HG02798 (cell line): ENCODE results near the gene MYO1H.
A peak's percentile ranks its signal among the peaks of the same experiment; 100 is the strongest.

Source experiments
- ATAC-seq: cut with Tn5 transposase; IDR thresholded peaks from one replicate; pipeline ENCODE4 v1.9.1; 2021; ENCODE audit warnings: mild to moderate bottlenecking; ENCODE audit not compliant: unreplicated experiment, poor library complexity

Gene MYO1H

DNA sequence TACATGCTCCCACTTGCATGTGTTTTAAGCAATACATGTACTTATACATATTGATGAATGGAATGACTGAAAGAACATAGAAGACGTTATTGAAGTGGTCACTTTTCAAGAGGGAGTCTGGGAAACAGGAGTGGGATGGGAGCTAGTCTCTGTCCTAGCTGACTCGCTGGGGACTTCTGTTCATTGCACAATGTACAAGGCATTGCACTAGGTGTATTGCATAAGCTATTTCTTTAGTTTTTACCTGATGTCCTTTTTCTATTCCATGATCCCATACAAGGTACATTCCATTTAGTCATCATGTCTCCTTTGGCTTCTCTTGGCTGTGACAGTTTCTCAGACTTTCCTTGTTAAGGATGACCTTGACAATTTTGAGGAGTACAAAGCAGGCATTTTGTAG is 4.0 kb upstream of the MYO1H start:
- ATAC-seq, result no peak

- no peak for ATAC-seq
Measured at GRCh38 chr12:109345428-109345827, 2.3 kb upstream of the MYO1H start.

DNA sequence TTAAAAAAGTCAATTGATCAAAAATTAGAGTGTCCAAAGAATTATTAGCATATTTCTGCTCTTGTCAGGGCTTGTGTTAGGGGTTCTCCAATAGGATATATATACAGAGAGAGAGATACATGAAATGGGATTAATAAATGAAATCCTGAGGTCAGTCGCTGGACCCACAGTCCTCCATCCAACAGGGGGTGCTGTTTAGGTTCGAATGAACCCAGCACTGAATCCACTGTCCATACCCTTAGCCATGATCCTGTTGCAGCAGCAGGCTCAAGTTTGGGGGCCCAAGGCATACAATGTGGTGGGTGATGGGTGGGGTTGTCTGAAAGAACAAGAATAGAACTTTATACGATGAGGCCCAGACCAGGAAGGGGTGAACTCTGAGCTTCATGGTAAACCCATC is 780 bp upstream of the MYO1H start:
- ATAC-seq, result no peak

DNA sequence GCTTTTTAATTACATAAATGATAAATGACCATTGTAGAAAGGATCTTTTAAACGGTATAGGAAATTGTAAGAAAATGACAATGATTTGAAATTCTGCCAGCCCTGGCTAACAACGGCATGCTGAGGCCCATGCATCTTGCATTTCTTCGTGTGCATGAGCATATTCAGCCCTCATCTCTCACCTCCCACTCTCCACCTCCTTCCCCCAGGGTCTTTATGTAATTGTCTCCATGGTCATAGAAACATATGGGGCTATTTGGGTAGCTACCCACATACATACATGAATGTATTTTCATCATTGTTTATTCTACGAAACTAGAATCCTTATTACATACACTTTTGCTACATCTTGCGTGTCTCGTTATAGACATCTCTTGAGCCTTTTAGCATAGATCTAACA is 4.5 kb downstream of the MYO1H start:
- no peak for ATAC-seq

DNA sequence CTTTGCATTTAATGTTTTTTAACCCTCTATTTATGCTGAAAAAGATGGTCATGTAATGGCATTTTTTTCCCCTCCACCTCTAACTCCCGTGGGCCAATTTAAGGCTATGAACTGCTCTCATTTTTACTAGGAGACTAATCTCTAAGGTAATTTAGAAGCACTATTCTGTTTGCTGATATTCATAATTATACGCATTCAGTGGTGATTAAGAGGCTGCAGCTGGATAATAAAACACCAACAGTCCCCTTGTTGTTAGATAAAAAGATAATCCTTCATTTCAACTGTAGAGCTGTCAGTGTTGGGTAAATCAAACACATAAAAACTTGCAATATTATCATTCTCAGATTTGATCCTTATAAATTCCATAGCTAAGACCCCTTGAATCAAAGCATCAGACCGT is 8.9 kb downstream of the MYO1H start:
- ATAC-seq, result no peak

DNA sequence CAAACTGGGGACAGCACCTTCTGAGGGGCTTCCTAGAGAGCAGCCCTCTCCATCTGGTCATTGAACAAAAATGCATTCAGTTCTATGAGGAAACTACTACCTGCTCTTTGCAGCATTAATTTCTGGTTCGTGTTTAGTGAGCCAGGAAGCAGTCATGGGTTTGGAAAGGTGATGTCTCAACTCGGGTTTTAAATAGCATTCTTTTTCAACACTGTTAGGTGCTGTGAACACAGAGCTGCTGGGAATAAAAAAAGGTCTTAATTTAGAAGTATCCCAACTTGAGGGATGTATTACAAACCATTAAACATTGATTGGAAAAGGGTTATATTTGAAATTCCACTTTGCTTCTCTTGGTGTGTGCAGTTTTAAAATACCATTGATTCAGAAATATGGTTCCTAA is 9.3 kb downstream of the MYO1H start:
- ATAC-seq, result no peak

DNA sequence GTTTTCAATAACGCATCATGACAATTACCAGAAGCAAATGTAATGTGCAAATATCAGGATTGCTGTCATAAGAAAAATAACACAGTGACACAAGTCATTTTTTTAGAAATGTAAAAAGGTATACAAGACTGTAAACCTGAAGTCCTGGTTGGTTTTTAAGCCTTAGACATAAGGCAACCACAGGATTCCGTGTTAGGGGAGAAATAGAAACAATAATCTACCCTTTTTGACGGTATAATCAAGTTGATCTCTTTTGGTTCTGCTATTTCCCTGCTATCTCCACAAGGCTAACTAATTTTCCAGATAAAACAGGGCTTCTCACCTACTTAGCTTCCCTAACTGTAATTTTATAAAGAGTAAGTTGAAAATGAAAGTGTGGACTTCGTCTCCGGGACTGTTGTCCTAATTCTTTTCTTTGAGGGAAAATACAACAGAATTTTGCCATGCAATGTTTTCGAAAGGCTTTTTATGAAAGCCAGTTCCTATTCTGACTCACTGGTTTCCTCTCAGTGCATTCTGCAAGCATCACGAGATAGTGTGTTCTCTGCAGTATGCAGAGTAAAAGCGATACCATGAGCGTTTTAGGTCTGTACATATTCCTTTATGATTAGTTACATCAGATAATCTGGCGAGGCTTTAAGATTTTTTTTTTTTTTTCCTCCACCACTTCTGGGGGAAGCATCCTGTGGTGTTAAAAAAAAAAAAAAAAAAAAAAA is 10.6 kb downstream of the MYO1H start:
- ATAC-seq, result peak; percentile 75

DNA sequence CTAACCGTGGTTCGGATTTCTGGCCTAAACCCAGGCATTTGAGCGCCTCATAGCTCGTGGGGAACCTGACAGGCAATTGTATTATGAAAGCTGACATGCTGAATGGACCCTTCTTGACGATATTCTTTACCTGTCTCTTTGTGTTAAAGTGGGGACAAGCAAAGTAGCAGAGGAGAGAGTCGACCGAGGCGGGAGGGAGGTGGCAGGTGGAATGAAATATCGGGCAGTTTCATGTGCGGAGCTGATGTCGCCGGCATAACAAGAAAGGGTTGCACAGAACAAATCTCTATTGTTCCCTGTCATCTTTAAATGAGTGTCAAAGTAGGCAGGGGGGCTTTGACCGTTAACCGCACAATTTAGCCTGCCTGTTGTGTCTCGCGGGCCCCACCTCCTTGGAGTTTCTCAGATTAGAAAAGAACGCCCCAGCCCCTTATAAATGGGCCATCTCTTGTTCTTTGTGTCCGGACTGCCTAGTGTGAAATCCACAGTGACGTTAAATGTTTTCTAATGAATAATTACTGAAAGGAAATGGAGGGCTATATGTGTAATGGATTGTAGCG is 11.5 kb downstream of the MYO1H start:
- ATAC-seq, result no peak

DNA sequence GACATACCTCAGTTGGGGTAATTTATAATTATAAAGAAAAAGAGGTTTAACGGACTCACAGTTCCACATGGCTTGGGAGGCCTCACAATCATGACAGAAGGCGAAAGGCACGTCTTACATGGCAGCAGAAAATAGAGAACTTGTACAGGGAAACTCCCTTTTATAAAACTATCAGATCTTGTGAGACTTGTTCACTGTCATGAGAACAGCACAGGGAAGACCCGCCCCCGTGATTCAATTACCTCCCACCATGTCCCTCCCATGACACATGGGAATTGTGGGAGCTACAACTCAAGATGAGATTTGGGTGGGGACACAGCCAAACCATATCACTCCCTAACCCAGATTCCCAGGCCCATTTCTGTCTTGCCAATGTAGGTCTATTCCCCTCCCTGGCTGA is 22.1 kb downstream of the MYO1H start:
- ATAC-seq, result no peak

DNA sequence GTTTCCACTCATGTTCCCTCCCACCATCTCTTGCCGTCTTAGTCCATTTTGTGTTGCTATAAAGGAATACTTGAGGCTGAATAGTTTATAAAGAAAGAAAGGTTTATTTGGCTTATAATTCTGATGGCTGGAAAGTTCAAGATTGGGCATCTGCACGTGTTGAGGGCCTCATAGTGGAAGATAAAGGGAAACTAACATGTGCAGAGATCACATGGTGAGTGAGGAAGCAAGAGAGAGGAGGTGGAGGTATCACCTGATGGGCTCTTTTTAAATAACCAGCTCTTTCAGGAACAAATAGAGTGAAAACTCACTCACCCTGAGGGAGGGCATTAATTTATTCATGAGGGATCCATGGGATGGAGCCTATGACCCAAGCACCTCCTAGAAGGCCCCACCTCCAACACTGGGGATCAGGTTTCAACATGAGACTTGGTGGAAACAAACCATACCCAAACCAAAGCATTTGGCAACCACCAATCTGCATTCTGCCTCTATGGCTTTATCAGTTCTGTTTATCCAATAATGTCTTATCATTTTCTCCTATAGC is 29.5 kb downstream of the MYO1H start:
- no peak for ATAC-seq

DNA sequence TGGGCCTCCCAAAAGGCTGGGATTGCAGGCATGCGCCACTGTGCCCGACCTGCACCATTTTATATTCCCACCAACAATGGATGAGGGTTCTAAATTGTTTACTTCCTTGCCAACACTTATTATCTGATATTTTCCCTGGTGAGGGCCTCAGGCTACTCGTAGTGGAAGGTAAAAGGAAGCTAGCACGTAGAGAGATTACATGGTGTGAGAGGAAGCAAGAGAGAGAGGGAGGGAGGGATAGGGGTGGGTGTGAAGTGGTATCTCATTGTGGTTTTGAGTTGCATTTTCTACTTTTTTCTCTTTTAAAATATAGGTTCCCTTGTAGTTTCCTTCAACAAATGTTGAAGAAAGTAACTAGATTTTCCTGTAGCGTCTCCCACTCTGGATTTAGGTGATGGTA is 30.9 kb downstream of the MYO1H start:
- ATAC-seq, result no peak

DNA sequence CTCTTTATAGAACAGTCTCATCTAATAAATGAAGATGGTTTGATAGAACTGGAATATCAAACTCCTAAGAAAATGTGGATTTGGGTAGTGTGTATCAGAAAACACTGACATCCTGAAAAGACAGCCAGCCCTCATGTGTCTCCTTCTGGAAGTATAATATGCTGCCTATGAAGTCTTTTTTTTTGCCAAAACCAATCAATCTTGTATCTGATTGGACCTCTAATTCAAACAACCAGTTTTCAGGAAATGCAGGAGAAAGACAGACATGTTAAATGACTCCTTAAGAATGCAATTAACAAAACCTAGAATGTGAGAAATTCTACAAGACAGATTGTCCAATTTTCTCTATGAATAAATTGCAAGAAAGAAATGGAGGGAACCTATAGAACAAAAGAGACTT is 34.3 kb downstream of the MYO1H start:
- ATAC-seq, result no peak

DNA sequence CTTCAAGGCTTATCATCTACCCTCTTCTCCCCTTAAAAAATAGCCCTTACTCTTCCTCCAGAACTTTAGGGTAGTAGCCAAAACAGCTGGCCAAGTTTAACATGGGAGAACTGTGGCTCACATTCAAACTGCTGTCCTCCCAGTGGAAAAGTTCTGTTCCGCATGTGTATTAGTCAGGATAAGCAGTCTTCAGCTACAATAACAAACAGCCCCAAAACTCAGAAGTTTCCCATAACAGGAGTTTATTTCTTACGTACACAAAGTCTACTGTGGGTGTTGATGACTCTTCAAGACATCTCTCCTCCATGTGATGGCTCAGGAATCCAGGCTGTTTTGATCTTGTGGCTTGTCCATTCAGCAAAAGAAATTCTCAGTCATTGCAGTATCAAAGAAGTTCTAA is 35.5 kb downstream of the MYO1H start:
- ATAC-seq, result no peak

GRCh38 chr12:109385339-109386058 is 37.8 kb downstream of the MYO1H start:
- no peak for ATAC-seq

DNA sequence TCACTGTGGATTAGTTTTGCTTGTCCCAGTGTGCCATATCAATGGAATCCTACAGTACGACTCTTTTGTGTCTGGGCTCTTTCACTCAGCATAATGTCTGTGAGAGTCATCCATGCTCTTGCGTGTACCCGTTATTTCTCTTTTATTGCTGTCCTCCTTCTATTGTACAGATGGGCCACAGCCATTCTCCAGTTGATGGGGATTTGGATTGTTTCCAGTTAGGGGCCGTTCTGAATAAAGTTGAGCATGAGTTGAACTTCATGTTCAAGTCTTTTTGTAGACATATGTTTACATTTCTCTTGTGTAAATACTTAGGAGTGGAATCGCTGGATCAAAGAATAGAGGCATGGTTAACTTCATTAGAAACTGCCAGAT is 38.3 kb downstream of the MYO1H start:
- ATAC-seq, result no peak

GRCh38 chr12:109387425-109388166 is 39.9 kb downstream of the MYO1H start:
- ATAC-seq, result no peak

- no peak for ATAC-seq
Measured at GRCh38 chr12:109388167-109388563, 40.5 kb downstream of the MYO1H start.

- no peak for ATAC-seq
Measured at GRCh38 chr12:109389146-109389545, 41.4 kb downstream of the MYO1H start.

DNA sequence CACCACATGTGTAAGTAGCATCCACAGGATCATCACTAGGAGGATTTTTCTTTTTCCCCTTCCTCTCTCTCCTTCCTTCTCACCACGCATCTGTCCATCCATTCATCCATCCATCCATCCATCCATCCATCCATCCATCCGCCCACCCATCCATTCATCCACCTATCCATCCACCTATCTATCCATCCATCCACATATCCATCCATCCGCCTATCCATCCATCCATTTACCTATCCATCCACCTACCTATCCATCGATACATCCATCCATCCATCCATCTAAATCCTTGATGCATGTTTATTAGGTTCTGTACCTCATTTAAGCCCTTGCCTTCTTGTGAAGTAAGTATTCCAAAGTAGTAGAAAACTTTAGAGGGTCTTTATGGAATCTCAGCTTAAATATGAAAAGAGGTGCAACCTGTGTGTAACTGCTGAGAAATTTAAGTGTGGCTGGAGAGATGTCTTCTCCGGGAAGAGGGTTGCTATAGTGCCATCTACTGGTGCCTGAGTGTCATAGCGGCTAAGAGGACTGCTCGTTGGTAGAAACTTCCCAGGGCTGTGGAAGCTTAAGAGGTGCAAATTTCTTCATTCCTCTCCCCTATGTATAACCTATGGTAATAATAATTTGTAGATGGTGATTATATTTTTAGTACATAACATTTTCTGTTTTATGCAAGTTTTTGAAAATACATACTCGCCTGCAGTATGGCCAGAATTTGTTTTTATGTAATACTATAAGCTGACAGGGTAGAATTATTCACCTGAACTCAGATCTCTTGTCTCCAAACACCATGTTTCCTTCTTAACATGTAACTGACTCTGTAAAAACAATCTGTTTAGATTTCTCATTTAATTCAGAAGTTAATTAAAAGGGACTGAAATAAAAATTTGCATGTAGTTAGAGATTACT is 46.0 kb downstream of the MYO1H start:
- ATAC-seq, result no peak

DNA sequence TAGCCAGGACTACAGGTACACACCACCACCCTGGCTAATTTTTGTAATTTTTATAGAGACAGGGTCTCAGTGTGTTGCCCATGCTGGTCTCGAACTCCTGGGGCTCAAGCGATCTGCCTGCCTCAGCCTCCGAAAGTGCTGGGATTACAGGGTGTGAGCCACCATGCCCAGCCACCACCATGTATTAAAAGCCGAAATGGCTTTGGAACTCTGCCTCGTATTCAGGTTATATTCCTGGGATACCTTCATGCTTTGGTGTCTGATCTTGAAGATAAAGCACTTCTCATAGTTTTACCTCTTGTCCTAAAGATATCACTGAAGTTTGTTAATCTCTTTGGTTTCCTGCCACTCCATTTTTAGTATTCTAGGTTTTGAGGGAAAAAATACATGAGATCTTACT is 47.2 kb downstream of the MYO1H start:
- ATAC-seq, result no peak
